Activated CD4-positive, alpha-beta T cell treated with anti-CD3 and anti-CD28 coated beads, Interleukin-2, Interleukin-6, amounts not matched to agents 100 ng/mL and 50 ng/mL, durations not matched to agents 16 hours and 8 hours (primary cell): ENCODE data around the gene TMED10.
A peak's percentile ranks its signal among the peaks of the same experiment; 100 is the strongest.
"Not testable (repeated sequence)": the region's sequence is repeated elsewhere in the genome, so short reads cannot be mapped to it uniquely, and the experiment has no call there.

Experiments used
- DNase-seq: peaks from one replicate; pipeline ENCODE4 v3.0.0-alpha.2; 2020

TMED10 gene

GRCh38 chr14:75190023-75190422, 13.6 kb upstream of the TMED10 start:
- no peak for DNase-seq

- DNase-seq, result no peak
Measured at GRCh38 chr14:75188520-75189268, 12.3 kb upstream of the TMED10 start.

GRCh38 chr14:75188086-75188485, 11.7 kb upstream of the TMED10 start:
- no peak for DNase-seq

GRCh38 chr14:75186953-75187352, 10.5 kb upstream of the TMED10 start:
- DNase-seq, result no peak

GRCh38 chr14:75185251-75186040, 9.0 kb upstream of the TMED10 start:
- DNase-seq, result no peak

- DNase-seq, result peak; percentile 23
Measured at GRCh38 chr14:75184492-75184891, 8.1 kb upstream of the TMED10 start.

GRCh38 chr14:75184039-75184438, 7.6 kb upstream of the TMED10 start:
- DNase-seq, result no peak

GRCh38 chr14:75183225-75183624, 6.8 kb upstream of the TMED10 start:
- DNase-seq, result no peak

- DNase-seq, result no peak
Measured at GRCh38 chr14:75182821-75183220, 6.4 kb upstream of the TMED10 start.

GRCh38 chr14:75182163-75182562, 5.8 kb upstream of the TMED10 start:
- DNase-seq, result not testable (repeated sequence)

- DNase-seq, result no peak
Measured at GRCh38 chr14:75181293-75182062, 5.1 kb upstream of the TMED10 start.

GRCh38 chr14:75175677-75176141, 703 bp downstream of the TMED10 start:
- no peak for DNase-seq

GRCh38 chr14:75174066-75174465, 2.3 kb downstream of the TMED10 start:
- no peak for DNase-seq

- no peak for DNase-seq
Measured at GRCh38 chr14:75170772-75171171, 5.6 kb downstream of the TMED10 start.

GRCh38 chr14:75168586-75169335, 7.7 kb downstream of the TMED10 start:
- no peak for DNase-seq

GRCh38 chr14:75167325-75167724, 9.1 kb downstream of the TMED10 start:
- DNase-seq, result no peak

- no peak for DNase-seq
Measured at GRCh38 chr14:75165586-75166391, 10.6 kb downstream of the TMED10 start.

- no peak for DNase-seq
Measured at GRCh38 chr14:75164809-75165208, 11.6 kb downstream of the TMED10 start.

GRCh38 chr14:75163677-75164076, 12.7 kb downstream of the TMED10 start:
- DNase-seq, result no peak

GRCh38 chr14:75162631-75163030, 13.8 kb downstream of the TMED10 start:
- DNase-seq, result no peak

- peak; percentile 75 for DNase-seq
Measured at GRCh38 chr14:75158843-75159614, 17.4 kb downstream of the TMED10 start.
